ENCODE data around the gene ABI1.
A peak's percentile ranks its signal among the peaks of the same experiment; 100 is the strongest.
"Not testable (repeated sequence)": the region's sequence is repeated elsewhere in the genome, so short reads cannot be mapped to it uniquely, and the experiment has no call there.

The ABI1 gene

DNA sequence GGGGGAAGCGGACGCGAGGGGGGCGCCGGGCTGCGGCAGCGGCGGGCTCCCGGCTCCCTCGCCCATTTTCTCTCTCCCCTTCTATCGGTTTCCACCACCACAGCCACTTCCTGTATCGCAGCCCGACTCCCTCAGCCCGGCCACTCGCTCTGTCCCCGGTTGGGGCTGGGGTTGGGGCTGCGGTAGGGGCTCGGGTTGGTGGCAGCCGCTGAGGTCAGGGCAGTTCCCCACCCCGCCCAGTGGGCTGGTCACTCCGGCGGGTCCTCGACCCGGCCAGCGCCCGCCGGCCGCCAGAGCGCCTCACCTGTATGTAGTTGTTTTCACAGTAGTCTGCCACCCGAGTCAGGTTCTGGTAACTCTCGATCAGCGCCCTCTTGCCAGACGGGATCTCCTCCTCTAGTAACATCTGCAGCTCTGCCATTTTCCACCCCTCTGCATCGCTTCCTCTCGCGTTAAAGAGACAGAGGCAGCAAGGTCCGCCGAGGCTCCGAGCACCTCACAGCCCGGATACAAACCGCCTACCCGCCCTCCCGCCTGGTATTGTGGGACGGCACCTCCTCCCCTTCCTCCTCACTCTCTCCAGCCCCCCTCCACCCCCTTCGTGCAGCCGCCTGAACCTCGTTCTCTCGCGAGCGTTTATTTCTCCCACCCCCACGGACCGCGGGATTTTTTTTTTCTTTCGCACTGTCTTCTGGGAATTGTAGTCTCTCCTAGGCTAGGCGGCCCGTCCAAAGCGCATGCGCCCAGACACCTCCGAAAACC is at the start of gene ABI1:
Gene ABI1, minus strand, starts transcription at position 516 of the 762 bp plus-strand sequence. Its CDS starts 95 bp downstream, at position 421.
- Histone ChIP-seq H3K4me3 (replicated peaks; ENCODE audit: low read depth, low read length) (peak within 1 kb of the TSS; percentile 94), H3K27me3 (replicated peaks; ENCODE audit: control insufficient read depth, insufficient read depth, low read length) (no peaks in the 10 kb centered on the region), H3K36me3 (ENCODE audit: control insufficient read depth, insufficient read depth, low read length) (no peaks in the 10 kb centered on the region)
- peak; percentile 93 for DNase-seq (ENCODE audit: extremely low read depth, insufficient read length)
- TF ChIP-seq, protein P1, sequence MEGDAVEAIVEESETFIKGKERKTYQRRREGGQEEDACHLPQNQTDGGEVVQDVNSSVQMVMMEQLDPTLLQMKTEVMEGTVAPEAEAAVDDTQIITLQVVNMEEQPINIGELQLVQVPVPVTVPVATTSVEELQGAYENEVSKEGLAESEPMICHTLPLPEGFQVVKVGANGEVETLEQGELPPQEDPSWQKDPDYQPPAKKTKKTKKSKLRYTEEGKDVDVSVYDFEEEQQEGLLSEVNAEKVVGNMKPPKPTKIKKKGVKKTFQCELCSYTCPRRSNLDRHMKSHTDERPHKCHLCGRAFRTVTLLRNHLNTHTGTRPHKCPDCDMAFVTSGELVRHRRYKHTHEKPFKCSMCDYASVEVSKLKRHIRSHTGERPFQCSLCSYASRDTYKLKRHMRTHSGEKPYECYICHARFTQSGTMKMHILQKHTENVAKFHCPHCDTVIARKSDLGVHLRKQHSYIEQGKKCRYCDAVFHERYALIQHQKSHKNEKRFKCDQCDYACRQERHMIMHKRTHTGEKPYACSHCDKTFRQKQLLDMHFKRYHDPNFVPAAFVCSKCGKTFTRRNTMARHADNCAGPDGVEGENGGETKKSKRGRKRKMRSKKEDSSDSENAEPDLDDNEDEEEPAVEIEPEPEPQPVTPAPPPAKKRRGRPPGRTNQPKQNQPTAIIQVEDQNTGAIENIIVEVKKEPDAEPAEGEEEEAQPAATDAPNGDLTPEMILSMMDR (IDR thresholded peaks at IDR 0.05; ENCODE audit: insufficient read depth, low read length, poor library complexity, severe bottlenecking): no peak

- no peaks in the 10 kb centered on the region for H3K36me3 ChIP-seq (ENCODE audit: control insufficient read depth, insufficient read depth, low read length)
- no peak overlapping the region for H3K4me3 ChIP-seq (replicated peaks; ENCODE audit: low read depth, low read length)
- TF ChIP-seq, protein P1 (IDR thresholded peaks at IDR 0.05; ENCODE audit: insufficient read depth, low read length, poor library complexity, severe bottlenecking): no peak
- H3K27me3 ChIP-seq (replicated peaks; ENCODE audit: control insufficient read depth, insufficient read depth, low read length): no peaks in the 10 kb centered on the region
- DNase-seq (ENCODE audit: extremely low read depth, insufficient read length): no peak
These were observed 49.0 kb upstream of the ABI1 start for GRCh38 chr10:26909753-26910152.

GRCh38 chr10:26905253-26905781 is 44.6 kb upstream of the ABI1 start:
- not testable (repeated sequence) for H3K4me3 ChIP-seq (replicated peaks; ENCODE audit: low read depth, low read length); DNase-seq (ENCODE audit: extremely low read depth, insufficient read length); H3K36me3 ChIP-seq (ENCODE audit: control insufficient read depth, insufficient read depth, low read length); H3K27me3 ChIP-seq (replicated peaks; ENCODE audit: control insufficient read depth, insufficient read depth, low read length)

GRCh38 chr10:26903431-26904217 is 42.9 kb upstream of the ABI1 start:
- Histone ChIP-seq H3K36me3 (ENCODE audit: control insufficient read depth, insufficient read depth, low read length) (no peaks in the 10 kb centered on the region), H3K4me3 (replicated peaks; ENCODE audit: low read depth, low read length) (no peak overlapping the region), H3K27me3 (replicated peaks; ENCODE audit: control insufficient read depth, insufficient read depth, low read length) (no peaks in the 10 kb centered on the region)
- TF ChIP-seq, protein P1 (IDR thresholded peaks at IDR 0.05; ENCODE audit: insufficient read depth, low read length, poor library complexity, severe bottlenecking): no peak
- no peak for DNase-seq (ENCODE audit: extremely low read depth, insufficient read length)

DNA sequence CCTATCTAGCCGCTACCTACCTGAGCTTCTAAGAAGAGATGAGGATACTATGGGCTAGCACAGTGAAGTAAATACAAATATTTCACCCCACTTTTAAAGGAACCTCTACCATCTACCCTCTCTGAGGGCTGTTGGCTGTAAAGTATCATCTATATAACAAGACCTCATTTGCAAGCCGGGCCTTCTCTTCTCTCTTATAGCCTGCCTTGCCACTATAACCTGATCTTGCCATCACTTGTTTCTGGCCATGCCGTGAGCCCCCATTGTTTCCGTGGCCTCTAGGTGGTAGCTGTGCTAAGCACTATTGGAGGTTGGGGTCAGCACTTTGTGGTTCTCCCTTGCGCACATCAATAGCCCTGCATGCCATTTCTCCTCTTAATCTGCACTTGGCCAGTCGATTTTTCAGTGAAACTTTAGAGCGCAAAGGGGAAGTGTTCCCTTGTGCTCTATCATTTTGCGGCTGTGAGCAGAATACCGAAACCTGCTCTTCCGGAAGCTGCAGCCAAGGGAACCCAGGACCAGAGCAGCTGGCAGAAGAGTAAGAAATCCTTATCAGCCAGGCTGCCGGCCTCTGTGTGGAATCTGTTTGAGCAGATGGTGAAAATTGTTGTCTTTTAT is 31.7 kb upstream of the ABI1 start:
- H3K4me3 ChIP-seq (replicated peaks; ENCODE audit: low read depth, low read length); H3K36me3 ChIP-seq (ENCODE audit: control insufficient read depth, insufficient read depth, low read length); DNase-seq (ENCODE audit: extremely low read depth, insufficient read length); H3K27me3 ChIP-seq (replicated peaks; ENCODE audit: control insufficient read depth, insufficient read depth, low read length): not testable (repeated sequence)

DNA sequence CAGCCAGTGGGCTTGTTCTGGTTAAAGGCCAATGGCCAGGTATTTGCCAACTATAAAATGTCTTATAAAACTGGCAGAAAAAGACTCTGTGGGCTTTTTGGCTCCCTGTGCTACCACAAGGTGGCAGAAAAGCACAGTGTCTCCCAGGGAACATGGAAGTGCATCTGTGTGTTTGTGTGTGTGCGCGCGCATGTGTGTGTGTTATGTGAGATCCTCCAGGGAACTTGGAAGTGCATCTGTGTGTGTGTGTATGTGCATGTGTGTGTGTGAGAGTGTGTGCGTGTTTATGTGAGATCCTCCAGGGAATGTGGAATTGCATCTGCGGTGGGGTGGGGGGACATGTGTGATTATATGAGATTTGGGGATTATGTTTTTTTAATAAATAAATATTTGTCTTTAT is 30.2 kb upstream of the ABI1 start:
- Histone ChIP-seq H3K36me3 (ENCODE audit: control insufficient read depth, insufficient read depth, low read length) (no peaks in the 10 kb centered on the region), H3K4me3 (replicated peaks; ENCODE audit: low read depth, low read length) (no peak overlapping the region), H3K27me3 (replicated peaks; ENCODE audit: control insufficient read depth, insufficient read depth, low read length) (no peaks in the 10 kb centered on the region)
- TF ChIP-seq, protein P1 (IDR thresholded peaks at IDR 0.05; ENCODE audit: insufficient read depth, low read length, poor library complexity, severe bottlenecking): peak; percentile 73
- peak; percentile 22 for DNase-seq (ENCODE audit: extremely low read depth, insufficient read length)
